Cardiac fibroblast (primary cell): Measurements from ENCODE around the gene LRP3.

Experiments used
- DNase-seq, 2 donors: peaks; one replicate each; pipeline versions ENCODE4 v3.0.0 to v3.0.0-alpha.2; 2010; ENCODE audit warnings: low read depth in 2 of 2
- H3K4me3 ChIP-seq, 2 donors: replicated peaks in 1 of 2; 1 replicate in 1 of 2; 2 replicates in 1 of 2; pipeline ENCODE4 v1.5.1; 2011; ENCODE audit warnings: low read depth in 2 of 2, low read length in 2 of 2, mild to moderate bottlenecking in 2 of 2, moderate library complexity in 1 of 2
- TF ChIP-seq, protein P1 (sequence below): IDR thresholded peaks from one replicate; pipeline ENCODE4 v1.5.1; 2011; ENCODE audit warnings: low read depth, mild to moderate bottlenecking, low read length, inconsistent platforms

The LRP3 gene

DNA sequence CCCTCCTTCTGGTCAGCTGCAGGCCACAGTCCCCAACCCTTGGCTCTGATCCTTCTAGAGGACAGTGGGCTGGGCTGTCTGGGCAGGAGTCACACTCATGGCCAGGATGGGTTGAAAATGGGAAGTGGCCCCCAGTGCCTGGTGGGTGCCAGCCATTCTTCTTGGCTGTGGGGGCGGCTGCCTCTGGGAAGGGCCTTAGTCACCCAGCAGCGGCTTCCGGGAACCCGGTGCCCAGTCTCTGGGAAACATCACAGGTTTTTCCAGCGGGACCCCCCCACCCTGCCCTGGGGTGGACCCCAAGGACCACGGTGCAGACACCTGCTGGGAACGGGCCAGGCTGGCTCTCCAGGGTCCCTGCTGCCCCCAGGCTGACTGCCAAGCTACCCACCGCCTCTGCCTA, 58.8 kb downstream of the LRP3 start:
- no peak for DNase-seq
- TF ChIP-seq, protein P1, sequence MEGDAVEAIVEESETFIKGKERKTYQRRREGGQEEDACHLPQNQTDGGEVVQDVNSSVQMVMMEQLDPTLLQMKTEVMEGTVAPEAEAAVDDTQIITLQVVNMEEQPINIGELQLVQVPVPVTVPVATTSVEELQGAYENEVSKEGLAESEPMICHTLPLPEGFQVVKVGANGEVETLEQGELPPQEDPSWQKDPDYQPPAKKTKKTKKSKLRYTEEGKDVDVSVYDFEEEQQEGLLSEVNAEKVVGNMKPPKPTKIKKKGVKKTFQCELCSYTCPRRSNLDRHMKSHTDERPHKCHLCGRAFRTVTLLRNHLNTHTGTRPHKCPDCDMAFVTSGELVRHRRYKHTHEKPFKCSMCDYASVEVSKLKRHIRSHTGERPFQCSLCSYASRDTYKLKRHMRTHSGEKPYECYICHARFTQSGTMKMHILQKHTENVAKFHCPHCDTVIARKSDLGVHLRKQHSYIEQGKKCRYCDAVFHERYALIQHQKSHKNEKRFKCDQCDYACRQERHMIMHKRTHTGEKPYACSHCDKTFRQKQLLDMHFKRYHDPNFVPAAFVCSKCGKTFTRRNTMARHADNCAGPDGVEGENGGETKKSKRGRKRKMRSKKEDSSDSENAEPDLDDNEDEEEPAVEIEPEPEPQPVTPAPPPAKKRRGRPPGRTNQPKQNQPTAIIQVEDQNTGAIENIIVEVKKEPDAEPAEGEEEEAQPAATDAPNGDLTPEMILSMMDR: no peak

DNA sequence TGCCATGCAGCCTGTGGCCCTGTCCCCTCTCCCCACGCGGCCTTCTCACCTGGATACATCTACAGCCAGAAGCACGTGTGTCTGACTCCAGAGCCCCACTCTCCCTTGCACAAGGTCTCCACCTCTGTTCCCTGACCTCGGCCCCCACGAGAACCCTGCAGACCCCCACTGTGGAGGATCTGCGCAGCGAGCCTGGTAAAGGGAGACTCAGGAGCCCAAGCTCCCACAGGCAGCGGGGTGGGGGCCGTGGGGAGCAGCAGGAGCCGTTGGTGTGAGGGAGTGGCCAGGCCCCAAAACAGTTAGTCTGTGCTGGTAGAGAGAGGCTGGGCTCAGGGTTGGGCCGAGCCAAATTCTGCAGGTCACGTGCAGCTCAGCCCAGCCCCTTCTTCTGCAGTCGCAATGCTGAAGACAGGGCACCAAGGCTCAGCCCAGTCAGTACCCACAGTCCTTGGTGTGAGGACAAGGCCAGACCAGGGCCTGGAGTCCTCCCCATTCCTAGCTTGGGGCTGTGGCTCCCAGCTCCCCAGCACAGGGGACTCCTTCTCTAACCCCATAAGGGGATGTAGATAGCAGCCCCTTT, 60.2 kb downstream of the LRP3 start:
- H3K4me3 ChIP-seq: no peak overlapping the region
- DNase-seq: no peak
- TF ChIP-seq, protein P1: no peak

More for the DNA sequence above, 58.8 kb downstream of the LRP3 start:
- no peak overlapping the region for H3K4me3 ChIP-seq

DNA sequence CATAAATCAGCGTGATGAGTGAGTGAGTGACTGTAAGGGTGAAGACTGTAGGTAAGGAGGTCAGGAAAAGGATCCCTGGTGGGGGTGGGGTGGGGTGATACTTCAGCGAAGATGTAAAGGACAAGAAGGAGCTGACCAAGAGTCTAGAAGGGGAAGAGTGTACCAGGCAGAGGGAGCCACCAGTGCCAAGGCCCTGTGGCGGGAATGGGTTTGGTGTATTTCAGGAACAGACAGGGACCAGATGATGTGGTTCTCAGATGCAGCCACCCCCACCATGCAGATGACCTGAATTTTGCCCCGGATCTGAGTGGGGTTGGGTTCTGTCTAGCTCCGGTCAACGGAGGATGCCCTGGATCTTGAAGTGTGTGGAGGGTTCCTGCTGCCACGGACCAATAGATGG, 61.7 kb downstream of the LRP3 start:
- no peak overlapping the region for H3K4me3 ChIP-seq
- no peak for DNase-seq
- TF ChIP-seq, protein P1: no peak

DNA sequence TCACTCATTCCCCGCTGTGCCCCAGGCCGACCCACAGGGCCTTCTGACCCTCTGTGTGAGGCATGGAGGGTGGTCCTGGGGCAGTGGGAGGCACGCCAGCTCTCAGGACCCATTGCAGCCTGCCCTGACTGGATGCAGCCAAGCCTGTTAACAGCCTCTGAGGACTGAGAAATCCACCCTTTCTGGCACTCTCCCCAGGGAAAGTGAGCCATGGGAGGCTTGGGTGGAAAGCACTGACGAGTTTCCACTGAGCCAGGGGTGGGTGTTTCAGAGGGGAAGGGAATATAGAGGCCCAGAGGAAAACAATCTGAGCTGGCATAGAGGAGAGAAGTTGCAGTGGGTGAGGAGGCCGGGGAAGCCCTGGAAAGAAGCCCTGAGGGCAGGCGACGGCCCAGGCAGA, 62.1 kb downstream of the LRP3 start:
- no peak for DNase-seq

DNA sequence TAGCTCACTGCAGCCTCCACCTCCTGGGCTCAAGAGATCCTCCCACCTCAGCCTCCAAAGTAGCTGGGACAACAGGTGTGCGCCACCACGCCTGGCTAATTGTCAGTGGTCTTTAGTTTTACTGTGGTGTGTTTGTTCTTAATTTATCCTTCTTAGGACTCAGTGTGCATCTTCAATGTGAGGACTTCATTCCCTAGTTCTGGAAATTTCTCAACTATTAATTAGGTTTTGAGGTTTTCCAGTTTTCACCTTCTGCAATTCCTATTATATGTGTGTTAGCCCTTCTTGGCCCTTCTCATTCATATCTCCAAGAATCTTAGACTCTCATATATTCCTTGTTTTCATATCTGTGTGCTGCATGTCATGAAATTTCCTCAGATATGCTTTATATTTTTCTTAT, 63.7 kb downstream of the LRP3 start:
- H3K4me3 ChIP-seq: no peak overlapping the region
- no peak for DNase-seq
- TF ChIP-seq, protein P1: no peak

More for the DNA sequence above, 62.1 kb downstream of the LRP3 start:
- TF ChIP-seq, protein P1: no peak
- no peak overlapping the region for H3K4me3 ChIP-seq
